H9 (cell line): Measurements from ENCODE around the gene WDR83. TPM values are rescaled to one million over a fixed set of nuclear protein-coding genes. Genes with fewer than 3 reads are reported as not detected.

Source experiments
- DNase-seq: peaks from one replicate; pipeline ENCODE4 v3.0.0-alpha.2; 2017
- H2AFZ ChIP-seq: one replicate; pipeline ENCODE4 v1.6.1; 2013; ENCODE audit warnings: mild to moderate bottlenecking, low read length, control low read depth, moderate library complexity
- H2AK5ac ChIP-seq: 2 replicates; pipeline ENCODE4 v1.6.1; 2013; ENCODE audit warnings: low read length, control low read depth, mixed read lengths; ENCODE audit not compliant: insufficient read length
- H2BK120ac ChIP-seq: one replicate; pipeline ENCODE4 v1.6.1; 2013; ENCODE audit warnings: low read depth, mild to moderate bottlenecking, low read length, control low read depth, inconsistent platforms; ENCODE audit not compliant: poor library complexity, severe bottlenecking
- H2BK12ac ChIP-seq: 2 replicates; pipeline ENCODE4 v1.6.1; 2013; ENCODE audit warnings: low read length, control low read depth, mixed read lengths, low read depth; ENCODE audit not compliant: insufficient read length
- H2BK15ac ChIP-seq: 2 replicates; pipeline ENCODE4 v1.6.1; 2013; ENCODE audit warnings: low read depth, low read length, control low read depth
- H2BK20ac ChIP-seq: one replicate; pipeline ENCODE4 v1.6.1; 2013; ENCODE audit warnings: low read depth, mild to moderate bottlenecking, low read length, control low read depth, inconsistent platforms; ENCODE audit not compliant: poor library complexity, severe bottlenecking
- H2BK5ac ChIP-seq: 2 replicates; pipeline ENCODE4 v1.6.1; 2013; ENCODE audit warnings: low read length, control low read depth, mixed read lengths; ENCODE audit not compliant: insufficient read length
- H3K14ac ChIP-seq: 2 replicates; pipeline ENCODE4 v1.6.1; 2013; ENCODE audit warnings: low read length, control low read depth; ENCODE audit not compliant: insufficient read depth
- H3K18ac ChIP-seq: 2 replicates; pipeline ENCODE4 v1.6.1; 2013; ENCODE audit warnings: low read depth, mild to moderate bottlenecking, mixed read lengths, low read length, control low read depth; ENCODE audit not compliant: insufficient read length
- H3K23ac ChIP-seq: 2 replicates; pipeline ENCODE4 v1.6.1; 2013; ENCODE audit warnings: low read length, control low read depth, mixed read lengths, low read depth; ENCODE audit not compliant: insufficient read length
- H3K23me2 ChIP-seq: 2 replicates; pipeline ENCODE4 v1.6.1; 2013; ENCODE audit warnings: low read depth, mild to moderate bottlenecking, mixed read lengths, low read length, control low read depth; ENCODE audit not compliant: insufficient read length, poor library complexity, severe bottlenecking
- H3K27ac ChIP-seq: 2 replicates; pipeline ENCODE4 v1.5.1; 2013; ENCODE audit warnings: low read length, control low read depth, mixed read lengths, low read depth; ENCODE audit not compliant: insufficient read length
- H3K27me3 ChIP-seq: 2 replicates; pipeline ENCODE4 v1.6.1; 2013; ENCODE audit warnings: low read length, control low read depth, inconsistent platforms; ENCODE audit not compliant: insufficient read depth
- H3K4ac ChIP-seq: 2 replicates; pipeline ENCODE4 v1.6.1; 2013; ENCODE audit warnings: low read depth, mild to moderate bottlenecking, control low read depth, inconsistent platforms, low read length, moderate library complexity
- H3K4me1 ChIP-seq: 2 replicates; pipeline ENCODE4 v1.6.1; 2013; ENCODE audit warnings: low read length, control low read depth, inconsistent platforms; ENCODE audit not compliant: insufficient read depth
- H3K4me2 ChIP-seq: 2 replicates; pipeline ENCODE4 v1.6.1; 2013; ENCODE audit warnings: low read length, control low read depth, mixed read lengths; ENCODE audit not compliant: insufficient read length, insufficient read depth
- H3K56ac ChIP-seq: 2 replicates; pipeline ENCODE4 v1.6.1; 2013; ENCODE audit warnings: low read depth, mild to moderate bottlenecking, mixed read lengths, low read length, control low read depth; ENCODE audit not compliant: insufficient read length
- H3K79me1 ChIP-seq: 2 replicates; pipeline ENCODE4 v1.6.1; 2013; ENCODE audit warnings: low read depth, mild to moderate bottlenecking, moderate library complexity, low read length, control low read depth, inconsistent platforms; ENCODE audit not compliant: insufficient read depth, poor library complexity, severe bottlenecking
- H3K79me2 ChIP-seq: 2 replicates; pipeline ENCODE4 v1.6.1; 2013; ENCODE audit warnings: low read length, control low read depth, inconsistent platforms; ENCODE audit not compliant: insufficient read depth
- H3K9ac ChIP-seq: 2 replicates; pipeline ENCODE4 v1.6.1; 2013; ENCODE audit warnings: low read length, control low read depth, mixed read lengths; ENCODE audit not compliant: insufficient read length; ENCODE audit errors: extremely low read depth
- H3K9me3 ChIP-seq: one replicate; pipeline ENCODE4 v1.6.1; 2013; ENCODE audit warnings: low read depth, low read length, inconsistent platforms; ENCODE audit not compliant: control insufficient read depth
- H3T11ph ChIP-seq: one replicate; pipeline ENCODE4 v1.6.1; 2013; ENCODE audit warnings: mild to moderate bottlenecking, low read length, control low read depth, inconsistent platforms
- H4K20me1 ChIP-seq: one replicate; pipeline ENCODE4 v1.6.1; 2013; ENCODE audit not compliant: control insufficient read depth, insufficient read length, insufficient read depth
- H4K5ac ChIP-seq: 2 replicates; pipeline ENCODE4 v1.6.1; 2013; ENCODE audit warnings: low read depth, mild to moderate bottlenecking, mixed read lengths, low read length, control low read depth; ENCODE audit not compliant: insufficient read length
- H4K8ac ChIP-seq: replicated peaks from 2 replicates; pipeline ENCODE4 v1.6.1; 2013; ENCODE audit warnings: low read length, control low read depth, mixed read lengths, low read depth; ENCODE audit not compliant: insufficient read length
- H4K91ac ChIP-seq: 2 replicates; pipeline ENCODE4 v1.6.1; 2013; ENCODE audit warnings: low read depth, mild to moderate bottlenecking, moderate library complexity, mixed read lengths, low read length, control low read depth; ENCODE audit not compliant: insufficient read length
- H3K27ac Mint-ChIP-seq, 3 experiments: 2 replicates in 2 of 3; 3 replicates in 1 of 3; pipeline ENCODE4 v1.8.0; 2020 to 2021; ENCODE audit warnings: mixed read lengths in 3 of 3, mild to moderate bottlenecking in 1 of 3, moderate library complexity in 1 of 3
- H3K27me3 Mint-ChIP-seq: 2 replicates; pipeline ENCODE4 v1.8.0; 2021; ENCODE audit warnings: low read depth, mild to moderate bottlenecking, moderate library complexity, mixed read lengths
- H3K36me3 Mint-ChIP-seq, 3 experiments: 2 replicates in 2 of 3; 3 replicates in 1 of 3; pipeline ENCODE4 v1.8.0; 2020 to 2021; ENCODE audit warnings: low read depth in 3 of 3, mixed read lengths in 3 of 3; ENCODE audit not compliant: insufficient read depth in 1 of 3
- H3K4me1 Mint-ChIP-seq, 2 experiments: 2 replicates each; pipeline ENCODE4 v1.8.0; 2020; ENCODE audit warnings: mixed read lengths in 2 of 2
- H3K4me3 Mint-ChIP-seq, 2 experiments: 2 replicates in 1 of 2; 3 replicates in 1 of 2; pipeline ENCODE4 v1.8.0; 2020 to 2021; ENCODE audit warnings: mild to moderate bottlenecking in 2 of 2, mixed read lengths in 2 of 2, moderate library complexity in 1 of 2
- H3K9me3 Mint-ChIP-seq, 2 experiments: 2 replicates in 1 of 2; 3 replicates in 1 of 2; pipeline ENCODE4 v1.8.0; 2020; ENCODE audit warnings: mild to moderate bottlenecking in 2 of 2, mixed read lengths in 2 of 2, moderate library complexity in 1 of 2
- CTCF ChIP-seq: fragments of 200-600 bp; sonication (generic); conservative IDR thresholded peaks from 3 replicates; pipeline ENCODE4 v1.8.0; 2021; ENCODE audit warnings: antibody characterized with exemption, mild to moderate bottlenecking
- WGBS: extraction: QIAGEN DNeasy Blood & Tissue Kit; methylation state at CpG from one replicate; pipeline ENCODE4 v1.1.7; 2013; ENCODE audit warnings: missing lambda C conversion rate, low lambda C conversion rate, mixed read lengths; ENCODE audit not compliant: insufficient read length; ENCODE audit errors: extremely low coverage; 5-methylcytosine and 5-hydroxymethylcytosine counted together
- total RNA-seq: library from RNA; stranded (reverse); gene quantifications from 2 replicates; pipeline ENCODE4 v1.2.1, GENCODE V29; 2021

Gene WDR83
- total RNA-seq, 1 experiment from 2014 or later = 21.0 TPM

GRCh38 chr19:12638611-12639182 lies 27.9 kb upstream of the WDR83 start:
- Histone ChIP-seq H3K9me3 (no peaks in the 10 kb centered on the region), H4K91ac (no peak overlapping the region), H4K8ac (no peak overlapping the region), H3K56ac (no peak overlapping the region), H4K5ac (no peak overlapping the region), H2BK5ac (no peak overlapping the region), H3K23me2 (peaks cover 4% of the 10 kb centered on the region), H3K9ac (no peak overlapping the region), H3K27me3 (no peaks in the 10 kb centered on the region), H3K27ac (no peak overlapping the region), H2BK20ac (no peak overlapping the region), H3K4ac (no peak overlapping the region), H2BK120ac (no peak overlapping the region), H3K4me2 (no peak overlapping the region), H4K20me1 (no peaks in the 10 kb centered on the region), H3T11ph (no peak overlapping the region), H2AFZ (no peak overlapping the region), H3K18ac (no peak overlapping the region), H2BK12ac (no peak overlapping the region), H3K23ac (no peak overlapping the region), H2AK5ac (no peak overlapping the region), H3K14ac (no peak overlapping the region), H3K79me2 (no peaks in the 10 kb centered on the region), H2BK15ac (no peak overlapping the region), H3K79me1 (no peaks in the 10 kb centered on the region), H3K4me1 (no peaks in the 10 kb centered on the region)
- no peak for TF ChIP-seq CTCF
- Mint-ChIP-seq H3K4me1 (peaks cover 2 to 3% of the 10 kb centered on the region in 2 experiments; a peak in 1 of 4 replicates), H3K27me3 (peaks cover 11% of the 10 kb centered on the region), H3K36me3 (peaks cover 0 to 2% (median 2%) of the 10 kb centered on the region in 3 experiments; a peak in 1 of 7 replicates), H3K9me3 (peaks cover 3 to 4% of the 10 kb centered on the region in 2 experiments; a peak in 4 of 5 replicates), H3K4me3 (no peak overlapping the region), H3K27ac (no peak overlapping the region)
- no peak for DNase-seq
- WGBS = no CpG with 5 or more reads among the region's 22 CpGs
